LoVo (cell line): Measurements from ENCODE around the gene CFAP20DC.
A peak's percentile ranks its signal among the peaks of the same experiment; 100 is the strongest.
"Not testable (repeated sequence)": the region's sequence is repeated elsewhere in the genome, so short reads cannot be mapped to it uniquely, and the experiment has no call there.

Experiments
- DNase-seq: peaks from one replicate; pipeline ENCODE4 v3.0.0-alpha.2; 2016; ENCODE audit warnings: low spot score

CFAP20DC gene

GRCh38 chr3:58742239-58742638, 307.6 kb downstream of the CFAP20DC start:
- no peak for DNase-seq

- no peak for DNase-seq
These were observed 312.2 kb downstream of the CFAP20DC start for GRCh38 chr3:58737644-58738043.

DNA sequence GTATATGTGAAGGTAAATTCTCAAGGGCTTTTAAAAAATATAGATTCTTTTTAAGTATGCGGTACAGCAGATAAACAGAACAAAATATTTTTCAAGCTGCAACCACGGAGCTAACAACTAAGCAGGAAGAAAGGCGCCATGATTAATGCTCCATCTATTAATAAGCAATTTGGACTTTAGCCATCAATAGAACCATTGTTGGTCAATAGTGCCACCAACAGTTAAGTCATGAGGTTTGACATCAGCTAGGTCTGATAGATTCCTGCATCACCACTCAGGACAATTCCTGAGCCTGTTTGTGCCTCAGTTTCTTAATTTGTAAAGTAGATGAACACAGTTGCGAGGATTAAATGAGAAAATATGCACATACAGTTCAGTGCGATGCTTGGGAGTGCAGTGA, 318.2 kb downstream of the CFAP20DC start:
- DNase-seq, result no peak

- DNase-seq, result no peak
These were observed 321.1 kb downstream of the CFAP20DC start for GRCh38 chr3:58728723-58729122.

DNA sequence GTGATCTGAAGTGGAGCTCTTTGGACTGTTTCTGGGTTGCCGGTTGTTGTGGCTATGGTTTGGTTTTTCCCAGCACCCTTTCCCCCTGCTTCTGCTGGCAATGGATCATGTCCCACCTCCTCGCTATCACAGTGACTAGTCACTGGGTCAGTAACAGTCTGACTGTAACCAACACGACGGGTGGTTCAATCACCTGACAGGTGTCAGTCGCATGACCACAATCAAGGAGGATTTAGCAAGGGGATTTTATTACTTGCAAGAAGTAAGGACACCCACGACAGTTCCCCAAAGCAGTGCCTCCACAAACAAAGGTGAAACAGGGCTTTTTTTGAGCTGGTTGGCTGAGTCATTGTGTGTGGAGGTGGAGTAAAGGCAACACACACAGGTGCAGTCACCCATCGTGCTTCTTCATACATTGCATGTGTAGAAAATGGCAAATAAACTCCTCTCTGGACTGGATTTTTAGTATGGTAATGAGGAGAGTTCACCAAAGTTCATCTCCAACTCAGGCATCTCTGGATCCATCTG, 324.4 kb downstream of the CFAP20DC start:
- DNase-seq, result no peak

- no peak for DNase-seq
These were observed 325.5 kb downstream of the CFAP20DC start for GRCh38 chr3:58724336-58724735.

DNA sequence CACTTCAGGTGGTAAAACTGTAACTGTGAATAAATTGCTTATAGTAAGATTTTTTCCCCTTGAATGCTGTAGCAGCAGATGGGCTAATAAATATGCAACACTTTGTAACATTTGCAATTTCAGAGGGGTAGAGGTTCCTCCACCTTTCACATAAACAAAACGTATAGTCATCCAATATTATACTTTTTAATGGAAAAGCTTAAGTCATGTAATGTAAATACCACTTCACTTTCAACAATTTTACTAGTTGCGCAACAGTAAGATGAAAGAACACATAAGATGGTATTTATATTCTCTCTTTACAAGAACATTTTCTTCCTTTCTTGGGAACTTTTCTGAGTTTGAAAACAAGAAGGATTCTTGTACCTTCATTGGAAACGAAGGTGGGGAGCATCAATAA, 326.7 kb downstream of the CFAP20DC start:
- DNase-seq, result no peak

GRCh38 chr3:58722561-58722960, 327.3 kb downstream of the CFAP20DC start:
- DNase-seq, result no peak

GRCh38 chr3:58720526-58720925, 329.3 kb downstream of the CFAP20DC start:
- no peak for DNase-seq

GRCh38 chr3:58719684-58720083, 330.1 kb downstream of the CFAP20DC start:
- no peak for DNase-seq

- no peak for DNase-seq
These were observed 336.0 kb downstream of the CFAP20DC start for GRCh38 chr3:58713715-58714401.

DNA sequence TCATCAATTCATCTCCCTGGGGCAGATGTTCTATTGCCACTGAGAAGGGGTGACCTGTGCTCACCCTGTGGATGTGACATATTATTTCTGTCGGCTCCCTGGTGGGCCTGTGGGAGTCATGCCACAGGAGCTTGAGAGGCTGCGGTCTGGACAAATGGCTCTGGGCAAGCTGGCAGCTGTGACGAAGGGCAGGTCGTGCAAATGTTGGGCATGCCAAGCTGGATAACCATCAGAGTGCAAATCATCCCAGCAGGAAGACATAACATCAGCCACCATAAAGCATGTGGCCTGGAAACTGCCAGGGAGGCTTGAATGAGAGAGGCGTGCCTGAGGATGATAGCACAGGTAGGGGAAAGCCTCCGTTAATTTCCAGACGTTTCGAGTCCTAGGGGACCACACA, 338.0 kb downstream of the CFAP20DC start:
- no peak for DNase-seq

DNA sequence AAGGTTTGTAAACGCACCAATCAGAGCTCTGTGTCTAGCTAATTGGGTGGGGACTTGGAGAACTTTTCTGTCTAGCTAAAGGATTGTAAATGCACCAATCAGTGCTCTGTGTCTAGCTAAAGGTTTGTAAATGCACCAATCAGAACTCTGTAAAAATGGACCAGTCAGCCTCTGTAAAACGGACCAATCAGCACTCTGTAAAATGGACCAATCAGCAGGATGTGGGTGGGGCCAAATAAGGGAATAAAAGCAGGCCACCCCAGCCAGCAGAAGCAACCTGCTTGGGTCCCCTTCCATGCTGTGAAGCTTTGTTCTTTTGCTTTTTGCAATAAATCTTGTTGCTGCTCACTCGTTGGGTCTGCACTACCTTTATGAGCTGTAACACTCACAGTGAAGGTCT, 340.8 kb downstream of the CFAP20DC start:
- DNase-seq, result not testable (repeated sequence)

- DNase-seq, result no peak
These were observed 341.6 kb downstream of the CFAP20DC start for GRCh38 chr3:58708116-58708791.

DNA sequence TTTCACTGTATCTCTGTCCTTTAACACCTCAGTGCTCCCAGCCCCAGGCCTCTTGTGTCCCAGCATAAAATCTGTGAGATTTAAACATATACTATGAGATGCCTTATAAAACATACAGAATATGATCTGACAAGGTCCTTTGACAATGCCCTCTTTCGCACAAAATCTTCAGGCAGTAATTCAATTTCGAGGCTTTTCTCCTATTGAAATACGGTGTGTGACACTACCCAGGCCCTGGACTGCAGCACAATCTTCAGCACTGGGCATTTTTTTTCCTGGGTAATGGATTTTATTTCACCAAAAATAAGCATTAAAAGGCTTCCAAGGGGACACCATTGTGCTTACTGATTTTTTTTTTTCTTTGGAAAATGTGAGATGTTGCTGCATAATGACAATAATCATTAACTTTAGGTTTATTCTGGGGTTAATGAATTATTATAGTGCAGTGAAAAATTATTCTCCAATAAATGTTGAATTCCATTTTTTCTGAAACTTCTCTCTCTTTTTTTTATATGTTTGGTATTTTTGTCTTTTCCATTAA, 342.4 kb downstream of the CFAP20DC start:
- no peak for DNase-seq

GRCh38 chr3:58706395-58707167, 343.2 kb downstream of the CFAP20DC start:
- no peak for DNase-seq

DNA sequence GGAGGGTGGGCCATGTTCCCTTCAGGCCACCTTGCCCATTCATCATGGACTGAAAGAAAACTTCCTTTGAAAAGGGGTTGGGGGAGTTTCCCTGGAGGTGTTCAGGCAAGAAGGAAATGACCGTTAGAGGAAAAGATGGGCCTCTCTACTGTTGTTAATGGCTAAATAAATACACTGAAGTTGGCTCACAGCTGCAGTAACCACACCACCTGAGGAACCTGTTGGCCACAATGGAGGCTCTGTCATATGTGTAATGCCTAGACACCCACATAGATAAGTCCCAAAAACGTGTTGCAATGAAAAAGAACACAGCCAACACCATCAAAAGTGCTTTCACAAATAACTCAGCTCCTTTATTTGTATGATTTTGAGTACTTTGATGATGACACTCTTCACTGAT, 345.1 kb downstream of the CFAP20DC start:
- no peak for DNase-seq

- not testable (repeated sequence) for DNase-seq
These were observed 345.5 kb downstream of the CFAP20DC start for GRCh38 chr3:58704304-58704703.

DNA sequence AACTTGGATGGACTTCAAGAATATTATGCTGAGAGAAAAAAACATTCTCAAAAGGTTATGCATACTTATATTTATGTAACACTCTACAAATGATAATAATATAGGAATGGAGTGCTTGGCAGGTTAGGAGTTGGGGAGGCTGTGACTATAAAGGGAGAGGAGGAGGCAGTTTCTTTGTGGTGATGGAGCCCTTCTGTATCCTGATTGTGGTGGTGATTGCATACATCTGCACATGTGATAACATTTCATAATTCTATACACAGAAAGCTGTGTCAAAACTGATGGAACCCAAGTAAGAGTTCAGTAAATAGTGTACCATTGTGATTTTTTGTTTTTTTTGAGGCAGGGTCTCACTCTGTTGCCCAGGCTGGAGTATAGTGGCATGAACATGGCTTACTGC, 351.6 kb downstream of the CFAP20DC start:
- no peak for DNase-seq

GRCh38 chr3:58697561-58697960, 352.3 kb downstream of the CFAP20DC start:
- no peak for DNase-seq

GRCh38 chr3:58696813-58697212, 353.0 kb downstream of the CFAP20DC start:
- not testable (repeated sequence) for DNase-seq

DNA sequence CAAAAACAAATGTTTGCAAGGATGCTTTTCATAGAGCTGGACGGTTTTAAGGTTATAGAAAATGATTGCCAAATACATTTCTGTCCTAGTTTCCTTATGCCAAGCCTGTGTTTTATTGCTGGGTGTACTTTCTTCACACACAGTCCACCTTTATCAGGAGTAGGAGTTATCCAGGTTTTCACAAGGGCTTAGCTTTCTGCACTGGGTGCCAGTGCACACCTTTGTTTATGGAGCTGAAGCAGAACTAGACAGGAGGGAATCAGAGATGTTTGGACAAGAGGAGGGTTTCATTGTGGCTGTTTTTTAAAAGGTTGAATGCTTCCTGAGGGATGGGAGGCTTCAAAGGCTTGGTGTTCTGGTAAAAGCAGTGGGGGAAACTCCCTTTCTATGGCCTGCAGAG, 353.7 kb downstream of the CFAP20DC start:
- DNase-seq, result peak; percentile 39
